Measurements from ENCODE around the gene RAB8B.

RAB8B gene

DNA sequence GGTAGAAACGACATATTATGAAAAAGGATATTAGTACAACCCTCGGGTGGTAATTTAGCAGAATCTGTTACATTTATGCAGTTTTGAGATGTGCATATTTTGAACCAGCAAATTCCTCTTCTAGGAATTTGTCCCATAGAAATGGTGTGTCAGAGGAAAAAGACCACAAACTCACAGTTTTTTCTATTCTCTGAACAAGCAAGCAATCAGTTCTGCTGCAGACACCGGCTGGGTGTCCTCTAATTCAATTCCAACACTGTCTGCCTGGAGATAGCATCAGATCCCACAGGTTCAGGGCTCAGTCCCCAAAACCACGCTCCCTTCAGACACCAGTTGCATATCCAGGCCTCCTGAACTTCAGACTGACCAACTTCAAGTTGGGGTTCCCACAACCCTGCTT, 124.4 kb downstream of the RAB8B start:
- DNase-seq (ENCODE audit: low spot score) = no peak

DNA sequence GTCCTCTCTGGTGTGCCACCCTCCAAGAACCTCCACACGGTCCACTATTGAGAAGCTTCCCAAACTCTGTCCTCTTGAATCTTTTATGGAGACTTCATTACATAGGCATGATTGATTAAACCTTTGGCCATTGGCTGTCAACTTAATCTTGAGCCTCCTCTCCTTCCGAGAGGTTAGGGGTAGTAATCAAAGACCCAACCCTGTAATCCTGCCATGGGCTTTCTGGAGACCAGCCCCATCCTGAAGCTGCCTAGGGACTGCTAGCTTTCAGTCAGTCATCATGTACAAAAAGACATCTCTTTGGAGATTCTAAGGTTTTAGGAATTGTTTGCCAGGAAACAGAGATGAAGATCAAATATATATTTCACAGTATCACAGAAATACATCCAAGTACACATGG, 125.0 kb downstream of the RAB8B start:
- DNase-seq (ENCODE audit: low spot score) = no peak
